Esophagus muscularis mucosa (tissue), 3 donors: ENCODE results near the gene PPP2R5C.

Experiments used
- CTCF ChIP-seq, 3 experiments: fragments of 200-600 bp in 2 of 3; fragments of 450-650 bp in 1 of 3; sonication (generic) in 2 of 3; IDR thresholded peaks; one replicate each; pipeline ENCODE4 v1.5.1; 2017 to 2019; ENCODE audit warnings: antibody characterized with exemption in 3 of 3, mild to moderate bottlenecking in 2 of 3, moderate library complexity in 1 of 3
- POLR2A ChIP-seq: fragments of 450-650 bp; IDR thresholded peaks from one replicate; pipeline ENCODE4 v1.6.1; 2017; ENCODE audit warnings: antibody characterized with exemption, moderate library complexity, mild to moderate bottlenecking, low read depth
- POLR2AphosphoS5 ChIP-seq, 2 donors: sonication (generic); formaldehyde crosslinking; IDR thresholded peaks; one replicate each; pipeline ENCODE4 v1.6.1; 2017; ENCODE audit warnings: antibody characterized with exemption in 2 of 2

- TF ChIP-seq POLR2A (no peak), POLR2AphosphoS5 (IDR thresholded peaks at IDR 0.05) (no peak), CTCF (IDR thresholded peaks at IDR 0.05) (no peak)
Observed at GRCh38 chr14:101773378-101773777, 11.9 kb downstream of the PPP2R5C start.
